Smooth muscle cell (in vitro differentiated cells): ENCODE data around the gene SP100. TPM values are rescaled to one million over a fixed set of nuclear protein-coding genes. Genes with fewer than 3 reads are reported as not detected.

Source experiments
- DNase-seq: peaks from one replicate; lab custom pipeline; 2025; ENCODE audit not compliant: unreplicated experiment; lab: John Stamatoyannopoulos, UW
- H2AFZ ChIP-seq: fragments of 200-600 bp; sonication (generic); 2 replicates; pipeline ENCODE4 v1.6.0; 2016; ENCODE audit warnings: antibody characterized with exemption, low read depth, mild to moderate bottlenecking
- H3F3A ChIP-seq: fragments of 200-600 bp; sonication (generic); 2 replicates; pipeline ENCODE4 v1.6.0; 2017; ENCODE audit warnings: antibody characterized with exemption, low read depth
- H3K27ac ChIP-seq: fragments of 200-600 bp; sonication (generic); 2 replicates; pipeline ENCODE4 v1.5.1; 2016; ENCODE audit warnings: low read depth, mild to moderate bottlenecking
- H3K27me3 ChIP-seq: fragments of 200-600 bp; sonication (generic); 2 replicates; pipeline ENCODE4 v1.6.1; 2016; ENCODE audit warnings: low read depth, mild to moderate bottlenecking
- H3K36me3 ChIP-seq: fragments of 200-600 bp; sonication (generic); 2 replicates; pipeline ENCODE4 v1.5.1; 2016; ENCODE audit warnings: low read depth
- H3K4me1 ChIP-seq: fragments of 200-600 bp; sonication (generic); 2 replicates; pipeline ENCODE4 v1.5.1; 2016; ENCODE audit warnings: low read depth
- H3K4me2 ChIP-seq: fragments of 200-600 bp; sonication (generic); 2 replicates; pipeline ENCODE4 v1.6.0; 2016; ENCODE audit warnings: mild to moderate bottlenecking
- H3K4me3 ChIP-seq: fragments of 200-600 bp; sonication (generic); 2 replicates; pipeline ENCODE4 v1.5.1; 2016; ENCODE audit warnings: mild to moderate bottlenecking
- H3K79me2 ChIP-seq: fragments of 200-600 bp; sonication (generic); 2 replicates; pipeline ENCODE4 v1.6.0; 2016; ENCODE audit warnings: low read depth, mild to moderate bottlenecking
- H3K9ac ChIP-seq: fragments of 200-600 bp; sonication (generic); 2 replicates; pipeline ENCODE4 v1.6.0; 2016; ENCODE audit warnings: low read depth
- H3K9me3 ChIP-seq: fragments of 200-600 bp; sonication (generic); replicated peaks from 2 replicates; pipeline ENCODE4 v1.5.1; 2016; ENCODE audit warnings: low read depth
- H4K20me1 ChIP-seq: fragments of 200-600 bp; sonication (generic); 2 replicates; pipeline ENCODE4 v1.6.0; 2016; ENCODE audit warnings: low read depth
- CTCF ChIP-seq: fragments of 200-600 bp; sonication (generic); IDR thresholded peaks from 2 replicates; pipeline ENCODE4 v1.5.1; 2017; ENCODE audit warnings: borderline replicate concordance, mild to moderate bottlenecking, antibody characterized with exemption; ENCODE audit not compliant: insufficient read depth, poor library complexity, severe bottlenecking
- WGBS: methylation state at CpG from one replicate; pipeline ENCODE4 v1.1.7; 2016; ENCODE audit warnings: low lambda C conversion rate; 5-methylcytosine and 5-hydroxymethylcytosine counted together
- polyA plus RNA-seq: library from polyadenylated mRNA; unstranded; fragments of >200 nt; fragmentation: Nextera tagmentation; extraction: Ambion mirVana; gene quantifications from 2 replicates; pipeline ENCODE4 v1.2.1, GENCODE V29; 2016
- total RNA-seq: library from RNA; depleted of rRNA; stranded (reverse); fragments of >200 nt; gene quantifications from 2 replicates; pipeline ENCODE4 v1.2.3, GENCODE V29; 2014

Gene SP100
- total and polyA plus RNA-seq, 2 experiments from 2014 or later, result 14.7 to 15.5 TPM

- no peaks in the 10 kb centered on the region for H4K20me1 ChIP-seq
- TF ChIP-seq CTCF, result no peak
- no peak for DNase-seq
- no peak overlapping the region for H3K9ac ChIP-seq
- H3K4me3 ChIP-seq, result no peak overlapping the region
- H3K4me1 ChIP-seq, result no peaks in the 10 kb centered on the region
- H3K36me3 ChIP-seq, result no peaks in the 10 kb centered on the region
- H3K9me3 ChIP-seq, result no peaks in the 10 kb centered on the region
- WGBS, result 97% methylated on average over 9 of the region's 9 CpGs
- peaks cover 10% of the 10 kb centered on the region for H3K27me3 ChIP-seq
- no peak overlapping the region for H3K27ac ChIP-seq
- H3K4me2 ChIP-seq, result no peak overlapping the region
- no peak overlapping the region for H2AFZ ChIP-seq
- no peaks in the 10 kb centered on the region for H3F3A ChIP-seq
- no peaks in the 10 kb centered on the region for H3K79me2 ChIP-seq
Observed at GRCh38 chr2:230412846-230413245, 3.2 kb upstream of the SP100 start.

DNA sequence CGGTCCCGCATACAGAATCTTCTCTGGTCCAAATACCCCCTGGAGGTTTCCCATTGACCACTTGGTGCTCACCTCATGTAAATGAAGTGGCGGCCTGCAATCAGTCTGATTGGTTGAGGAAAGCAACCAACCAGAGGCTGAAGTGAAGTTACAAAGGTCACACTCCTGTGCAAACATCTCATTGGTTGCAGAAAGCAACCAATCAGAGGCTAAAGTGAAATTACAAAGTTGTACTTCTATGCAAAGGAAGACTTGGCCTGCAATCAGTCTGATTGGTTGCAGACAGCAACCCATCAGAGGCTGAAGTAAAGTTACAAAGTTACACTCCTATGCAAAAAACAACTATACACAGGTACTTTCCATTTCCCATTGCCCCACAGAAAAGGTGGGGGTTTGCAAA, 2.5 kb upstream of the SP100 start:
- no peak for DNase-seq
- Histone ChIP-seq H3K36me3 (no peaks in the 10 kb centered on the region), H4K20me1 (no peaks in the 10 kb centered on the region), H3K4me1 (no peaks in the 10 kb centered on the region), H3K27me3 (peaks cover 10% of the 10 kb centered on the region), H3K27ac (no peak overlapping the region), H3K4me2 (no peak overlapping the region), H3F3A (no peaks in the 10 kb centered on the region), H2AFZ (no peak overlapping the region), H3K4me3 (no peak overlapping the region), H3K9me3 (no peaks in the 10 kb centered on the region), H3K9ac (no peak overlapping the region), H3K79me2 (no peaks in the 10 kb centered on the region)
- TF ChIP-seq CTCF, result no peak
- 95% methylated on average over 3 of the region's 3 CpGs for WGBS

DNA sequence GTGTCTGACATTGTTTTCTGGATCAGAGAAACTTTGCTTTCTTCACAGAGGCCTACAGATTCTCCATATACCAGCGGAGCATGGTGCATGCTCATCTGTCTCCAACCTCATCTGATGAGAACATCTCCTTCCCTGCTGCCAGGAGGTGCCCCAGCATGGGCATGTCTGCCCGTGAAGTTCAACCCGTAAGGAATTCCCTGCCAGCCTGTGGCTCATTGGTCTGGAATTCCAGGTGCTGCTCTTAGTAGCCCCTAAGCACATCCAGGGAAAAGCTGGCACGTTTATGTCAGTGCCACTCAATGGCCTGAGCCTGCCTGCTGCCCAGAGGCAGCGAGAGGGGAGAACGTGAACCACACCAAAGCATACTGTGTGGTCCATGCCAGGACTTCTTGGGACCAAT, 1.7 kb upstream of the SP100 start:
- Histone ChIP-seq H3K79me2 (no peaks in the 10 kb centered on the region), H3K36me3 (no peaks in the 10 kb centered on the region), H2AFZ (no peak overlapping the region), H3K4me1 (no peaks in the 10 kb centered on the region), H3K27ac (no peak overlapping the region), H3K27me3 (peaks cover 10% of the 10 kb centered on the region), H3K4me2 (no peak overlapping the region), H3K9ac (no peak overlapping the region), H3K9me3 (no peaks in the 10 kb centered on the region), H4K20me1 (no peaks in the 10 kb centered on the region), H3K4me3 (no peak overlapping the region), H3F3A (no peaks in the 10 kb centered on the region)
- 90% methylated on average over 6 of the region's 6 CpGs for WGBS
- no peak for DNase-seq
- TF ChIP-seq CTCF, result no peak

- Histone ChIP-seq H4K20me1 (no peaks in the 10 kb centered on the region), H3K9ac (no peak overlapping the region), H2AFZ (no peak overlapping the region), H3K27ac (no peak overlapping the region), H3K4me1 (no peaks in the 10 kb centered on the region), H3F3A (no peaks in the 10 kb centered on the region), H3K79me2 (no peaks in the 10 kb centered on the region), H3K4me3 (peak overlapping the region; percentile 48), H3K27me3 (no peaks in the 10 kb centered on the region), H3K9me3 (no peaks in the 10 kb centered on the region), H3K36me3 (no peaks in the 10 kb centered on the region), H3K4me2 (peak overlapping the region; percentile 48)
- no peak for TF ChIP-seq CTCF
- WGBS, result 94% methylated on average over 4 of the region's 4 CpGs
- DNase-seq, result no peak
Observed at GRCh38 chr2:230417436-230417835, 1.4 kb downstream of the SP100 start.
